Retina (tissue), 1 donor: ENCODE data around the gene SNX22.
"Not testable (repeated sequence)": the region's sequence is repeated elsewhere in the genome, so short reads cannot be mapped to it uniquely, and the experiment has no call there.

Experiments
- DNase-seq: peaks from one replicate; pipeline ENCODE4 v3.0.0-alpha.2; 2016

Gene SNX22

GRCh38 chr15:64151727-64152506 is at the start of gene SNX22:
TSS of gene SNX22 (plus strand) at chr15:64151731. CDS start at chr15:64151776, 45 bp downstream.
- peak; percentile 71 for DNase-seq

GRCh38 chr15:64102497-64102896 is 49.0 kb upstream of the SNX22 start:
- no peak for DNase-seq

GRCh38 chr15:64105113-64105704 is 46.3 kb upstream of the SNX22 start:
- DNase-seq = no peak

- DNase-seq = no peak
These were observed 44.2 kb upstream of the SNX22 start for GRCh38 chr15:64107337-64107736.

GRCh38 chr15:64110108-64110701 is 41.3 kb upstream of the SNX22 start:
- DNase-seq = not testable (repeated sequence)

GRCh38 chr15:64110950-64111678 is 40.4 kb upstream of the SNX22 start:
- DNase-seq = no peak

- no peak for DNase-seq
These were observed 39.9 kb upstream of the SNX22 start for GRCh38 chr15:64111679-64112050.

GRCh38 chr15:64112073-64112772 is 39.3 kb upstream of the SNX22 start:
- DNase-seq = no peak

- no peak for DNase-seq
These were observed 38.6 kb upstream of the SNX22 start for GRCh38 chr15:64112904-64113303.

GRCh38 chr15:64117759-64118487 is 33.6 kb upstream of the SNX22 start:
- DNase-seq = no peak

GRCh38 chr15:64120322-64120721 is 31.2 kb upstream of the SNX22 start:
- not testable (repeated sequence) for DNase-seq

- DNase-seq = no peak
These were observed 29.9 kb upstream of the SNX22 start for GRCh38 chr15:64121614-64122013.

GRCh38 chr15:64122444-64122843 is 29.1 kb upstream of the SNX22 start:
- no peak for DNase-seq

GRCh38 chr15:64122936-64123351 is 28.6 kb upstream of the SNX22 start:
- no peak for DNase-seq

GRCh38 chr15:64125978-64126377 is 25.6 kb upstream of the SNX22 start:
- no peak for DNase-seq

GRCh38 chr15:64127521-64128270 is 23.8 kb upstream of the SNX22 start:
- DNase-seq = no peak

- no peak for DNase-seq
These were observed 21.4 kb upstream of the SNX22 start for GRCh38 chr15:64130159-64130558.

GRCh38 chr15:64131547-64131946 is 20.0 kb upstream of the SNX22 start:
- no peak for DNase-seq

- DNase-seq = no peak
These were observed 19.3 kb upstream of the SNX22 start for GRCh38 chr15:64132217-64132616.

GRCh38 chr15:64133623-64134344 is 17.7 kb upstream of the SNX22 start:
- DNase-seq = no peak
